PFSK-1 (cell line): Measurements from ENCODE around the gene MRPL3.

Experiments
- FOXP2 ChIP-seq: optimal IDR thresholded peaks from 2 replicates; pipeline ENCODE3; 2011; ENCODE audit warnings: borderline replicate concordance, control low read depth, inconsistent platforms; ENCODE audit not compliant: insufficient read depth; ENCODE audit errors: extremely low read length, extremely low read depth
- POLR2AphosphoS5 ChIP-seq: IDR thresholded peaks from 2 replicates; pipeline ENCODE4 v1.6.1; 2012; ENCODE audit warnings: low read depth, mild to moderate bottlenecking, control low read depth, low read length, moderate library complexity
- REST ChIP-seq, 2 experiments: IDR thresholded peaks; 2 replicates each; pipeline versions ENCODE4 v1.6.1 to v1.8.0; 2011 to 2012; ENCODE audit warnings: low read depth in 2 of 2, low read length in 2 of 2, control low read depth in 1 of 2, inconsistent platforms in 1 of 2, mild to moderate bottlenecking in 1 of 2, moderate library complexity in 1 of 2; ENCODE audit not compliant: insufficient read depth in 1 of 2
- SIN3A ChIP-seq: IDR thresholded peaks from 2 replicates; pipeline ENCODE4 v1.6.1; 2012; ENCODE audit warnings: mild to moderate bottlenecking, low read length, moderate library complexity, borderline replicate concordance; ENCODE audit not compliant: insufficient read depth
- TAF1 ChIP-seq: IDR thresholded peaks from 2 replicates; pipeline ENCODE4 v1.6.1; 2012; ENCODE audit warnings: low read length, control low read depth, borderline replicate concordance; ENCODE audit not compliant: insufficient read depth

The MRPL3 gene

GRCh38 chr3:131505421-131505820 lies 2.6 kb upstream of the MRPL3 start:
- no peak for TF ChIP-seq SIN3A
- no peak for TF ChIP-seq FOXP2
- TF ChIP-seq REST (IDR thresholded peaks at IDR 0.05; ENCODE audit: insufficient read depth in 1 of 2, low read depth in 2 of 2, low read length in 2 of 2): no peak
- no peak for TF ChIP-seq POLR2AphosphoS5
- TF ChIP-seq TAF1: no peak

- no peak for TF ChIP-seq REST (IDR thresholded peaks at IDR 0.05; ENCODE audit: insufficient read depth in 1 of 2, low read depth in 2 of 2, low read length in 2 of 2)
Measured at GRCh38 chr3:131503320-131503635, 507 bp upstream of the MRPL3 start.

GRCh38 chr3:131501949-131502348 lies 822 bp downstream of the MRPL3 start:
- TF ChIP-seq FOXP2: no peak
- TF ChIP-seq POLR2AphosphoS5: no peak
- no peak for TF ChIP-seq SIN3A
- no peak for TF ChIP-seq TAF1
- no peak for TF ChIP-seq REST (IDR thresholded peaks at IDR 0.05; ENCODE audit: insufficient read depth in 1 of 2, low read depth in 2 of 2, low read length in 2 of 2)

- TF ChIP-seq SIN3A (no peak), POLR2AphosphoS5 (no peak), REST (IDR thresholded peaks at IDR 0.05; ENCODE audit: insufficient read depth in 1 of 2, low read depth in 2 of 2, low read length in 2 of 2) (no peak), TAF1 (no peak), FOXP2 (no peak)
Measured at GRCh38 chr3:131494706-131495105, 8.1 kb downstream of the MRPL3 start.

GRCh38 chr3:131491775-131492174 lies 11.0 kb downstream of the MRPL3 start:
- TF ChIP-seq REST (IDR thresholded peaks at IDR 0.05; ENCODE audit: insufficient read depth in 1 of 2, low read depth in 2 of 2, low read length in 2 of 2) (no peak), SIN3A (no peak), FOXP2 (no peak), TAF1 (no peak), POLR2AphosphoS5 (no peak)
